OCI-LY7 (cell line): ENCODE data around the gene R3HDM4. TPM values are rescaled to one million over a fixed set of nuclear protein-coding genes. Genes with fewer than 3 reads are reported as not detected.
A peak's percentile ranks its signal among the peaks of the same experiment; 100 is the strongest.

ENCODE experiments used
- BruUV-seq: library from RNA; stranded (reverse); fragments of 400-500 nt; replicated peaks from 2 replicates; lab custom pipeline; 2021; lab: Mats Ljungman, UMichigan
- CTCF ChIA-PET: fragments of 300-600 bp; sonication (Branson Sonifier 250); formaldehyde crosslinking; loops from one replicate; lab custom pipeline; 2022; ENCODE audit warnings: antibody characterized with exemption; ENCODE audit not compliant: unreplicated experiment; lab: Charles Lee
- POLR2A ChIA-PET: fragments of 300-600 bp; sonication (Branson Sonifier 250); formaldehyde crosslinking; loops from one replicate; lab custom pipeline; 2022; ENCODE audit warnings: antibody characterized with exemption; lab: Charles Lee
- DNase-seq: peaks from one replicate; pipeline ENCODE4 v3.0.0-alpha.2; 2015; ENCODE audit warnings: low spot score
- H2AFZ ChIP-seq: fragments of 200-600 bp; sonication (generic), shearing (Covaris generic); 2 replicates; pipeline ENCODE4 v1.6.1; 2014; ENCODE audit warnings: mild to moderate bottlenecking, antibody characterized with exemption, low read length, moderate library complexity
- H3K27ac ChIP-seq: fragments of 200-600 bp; sonication (generic); 2 replicates; pipeline ENCODE4 v1.5.1; 2014; ENCODE audit warnings: mixed run types, low read depth, mild to moderate bottlenecking, moderate library complexity, low read length, inconsistent platforms; ENCODE audit not compliant: poor library complexity, severe bottlenecking
- H3K36me3 ChIP-seq: fragments of 200-600 bp; sonication (generic); 2 replicates; pipeline ENCODE4 v1.6.1; 2014; ENCODE audit warnings: mild to moderate bottlenecking, antibody characterized with exemption, low read length, moderate library complexity, mixed read lengths; ENCODE audit not compliant: insufficient read depth
- H3K4me1 ChIP-seq: fragments of 200-600 bp; sonication (generic); 2 replicates; pipeline ENCODE4 v1.5.1; 2014; ENCODE audit warnings: mild to moderate bottlenecking, low read length; ENCODE audit not compliant: insufficient read depth, poor library complexity, severe bottlenecking
- H3K4me2 ChIP-seq: fragments of 200-600 bp; sonication (generic); 2 replicates; pipeline ENCODE4 v1.6.1; 2014; ENCODE audit warnings: mild to moderate bottlenecking, low read length
- H3K4me3 ChIP-seq: fragments of 200-600 bp; sonication (generic); 2 replicates; pipeline ENCODE4 v1.5.1; 2014; ENCODE audit warnings: mild to moderate bottlenecking, low read depth, low read length; ENCODE audit not compliant: poor library complexity, severe bottlenecking
- H3K79me2 ChIP-seq: fragments of 200-600 bp; sonication (generic); 2 replicates; pipeline ENCODE4 v1.6.1; 2016; ENCODE audit warnings: low read depth, mild to moderate bottlenecking, low read length, moderate library complexity, mixed read lengths; ENCODE audit not compliant: insufficient read depth
- H3K9me2 ChIP-seq: fragments of 200-600 bp; sonication (generic); 2 replicates; pipeline ENCODE4 v1.6.1; 2016; ENCODE audit warnings: mild to moderate bottlenecking, low read length, mixed read lengths; ENCODE audit not compliant: insufficient read depth
- H3K9me3 ChIP-seq: fragments of 200-600 bp; sonication (generic); 2 replicates; pipeline ENCODE4 v1.6.1; 2014; ENCODE audit warnings: mild to moderate bottlenecking, mixed run types, low read length, mixed read lengths
- H4K20me1 ChIP-seq: fragments of 200-600 bp; sonication (generic); 2 replicates; pipeline ENCODE4 v1.6.1; 2014; ENCODE audit warnings: mild to moderate bottlenecking, antibody characterized with exemption, low read length, moderate library complexity, mixed read lengths; ENCODE audit not compliant: insufficient read depth
- CTCF ChIP-seq: fragments of 200-600 bp; sonication (generic); conservative IDR thresholded peaks from 2 replicates; pipeline ENCODE4 v1.5.1; 2014; ENCODE audit warnings: mild to moderate bottlenecking, antibody characterized with exemption, low read length, moderate library complexity, mixed read lengths
- EZH2phosphoT487 ChIP-seq: fragments of 200-600 bp; sonication (generic); IDR thresholded peaks from 2 replicates; pipeline ENCODE4 v1.6.1; 2018; ENCODE audit warnings: low read depth, borderline replicate concordance, mild to moderate bottlenecking, mixed run types, antibody characterized with exemption, low read length, moderate library complexity, mixed read lengths
- intact Hi-C: fragments of 100-400 bp; cut with micrococcal nuclease; formaldehyde crosslinking; loops from one replicate; pipeline ENCODE4 v1.10.0; 2022; ENCODE audit not compliant: unreplicated experiment
- total RNA-seq, 2 experiments: library from RNA; depleted of rRNA in 1 of 2; stranded (reverse); fragments of >200 nt in 1 of 2; shearing (Covaris generic) in 1 of 2; gene quantifications; 2 replicates each; pipeline ENCODE4 v1.2.3, GENCODE V29; 2014 to 2022

The R3HDM4 gene
- total RNA-seq, 2 experiments from 2014 or later, result 43.5 to 64.9 TPM

DNA sequence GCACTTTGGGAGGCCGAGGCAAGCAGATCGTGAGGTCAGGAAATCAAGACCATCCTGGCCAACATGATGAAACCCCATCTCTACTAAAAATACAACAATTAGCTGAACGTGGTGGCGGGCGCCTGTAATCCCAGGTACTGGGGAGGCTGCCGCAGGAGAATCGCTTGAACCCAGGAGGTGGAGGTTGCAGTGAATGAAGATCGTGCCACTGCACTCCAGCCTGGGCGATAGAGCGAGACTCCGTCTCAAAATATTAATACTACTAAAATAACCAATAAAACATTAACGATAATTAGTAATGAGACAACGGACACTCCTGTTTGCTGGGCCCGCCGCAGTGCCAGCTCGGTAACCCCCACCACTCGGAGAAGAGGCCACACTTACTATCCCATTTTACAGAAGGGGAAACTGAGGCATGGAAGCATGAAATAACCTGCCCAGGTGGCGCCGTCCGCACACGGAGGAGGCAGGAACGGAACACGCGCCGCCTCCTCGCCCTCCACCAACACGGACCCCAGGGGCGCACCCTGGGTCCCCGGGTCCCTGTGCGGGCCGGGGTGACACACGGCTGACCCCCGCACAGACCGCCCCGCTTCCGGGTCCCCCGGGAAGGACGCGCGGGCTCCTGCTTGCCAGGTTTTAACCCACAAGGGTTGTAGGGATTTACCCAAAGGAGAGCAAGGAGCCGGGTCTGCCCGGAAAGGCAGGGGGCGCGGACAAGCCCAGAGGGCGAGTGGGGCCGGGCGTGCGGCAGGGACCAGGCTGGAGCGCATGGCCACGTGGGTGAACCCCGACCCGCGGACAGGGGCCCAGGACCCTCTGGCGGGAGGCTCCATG is 1.6 kb downstream of the R3HDM4 start:
- Histone ChIP-seq H3K27ac (no peak overlapping the region), H3K4me1 (peaks cover 41% of the 10 kb centered on the region), H3K4me2 (no peak overlapping the region), H3K9me3 (no peaks in the 10 kb centered on the region), H3K9me2 (no peaks in the 10 kb centered on the region), H3K4me3 (no peak overlapping the region), H4K20me1 (no peaks in the 10 kb centered on the region), H3K36me3 (peaks cover 6% of the 10 kb centered on the region), H3K79me2 (peaks cover 35% of the 10 kb centered on the region; the same call in 1 of the 2 replicates), H2AFZ (no peak overlapping the region)
- CTCF ChIA-PET, result no interaction called here
- POLR2A ChIA-PET, result no interaction called here
- intact Hi-C loops, result no loop called here
- DNase-seq, result no peak
- BruUV-seq, result no TSS peak
- no peak for TF ChIP-seq CTCF
- TF ChIP-seq EZH2phosphoT487, result no peak

DNA sequence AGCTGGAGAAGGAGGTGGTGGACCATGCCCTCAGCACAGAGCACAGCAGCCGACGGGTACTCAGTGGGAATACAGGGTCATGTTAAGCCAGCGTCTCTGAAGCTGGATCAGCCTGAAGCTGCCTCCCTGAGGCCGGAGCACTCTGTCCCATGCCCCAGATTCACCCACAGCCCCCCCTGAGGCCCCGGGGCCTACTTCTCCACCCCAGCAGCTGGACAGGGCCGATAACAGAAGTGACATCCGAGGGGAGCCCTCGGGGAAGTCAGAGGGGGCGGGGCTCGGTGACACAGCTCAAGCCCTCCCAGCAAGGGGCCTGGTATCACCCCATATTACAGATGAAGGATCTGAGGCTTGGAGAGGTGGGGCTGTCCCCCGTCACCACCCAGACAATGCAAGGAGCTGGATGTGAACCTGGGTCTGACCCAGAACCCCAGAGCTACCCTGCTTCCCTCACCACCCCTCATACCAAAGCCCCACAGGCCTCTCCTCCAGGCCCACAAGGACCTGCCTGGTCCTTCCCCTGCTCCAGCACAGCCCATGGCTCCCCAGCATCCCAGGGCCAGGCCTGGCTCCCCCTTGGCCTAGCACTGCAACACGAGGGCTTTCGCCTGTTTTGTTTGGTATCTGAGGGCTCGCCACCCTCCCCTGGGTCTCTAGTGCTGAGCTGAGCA is 5.7 kb downstream of the R3HDM4 start:
- H3K27ac ChIP-seq, result peak overlapping the region; percentile 95
- no peaks in the 10 kb centered on the region for H3K9me2 ChIP-seq
- no peak overlapping the region for H2AFZ ChIP-seq
- no peaks in the 10 kb centered on the region for H4K20me1 ChIP-seq
- no peaks in the 10 kb centered on the region for H3K9me3 ChIP-seq
- no peak for TF ChIP-seq EZH2phosphoT487
- TF ChIP-seq CTCF, result no peak
- peaks cover 6% of the 10 kb centered on the region for H3K36me3 ChIP-seq
- intact Hi-C loops, result loop anchor here (2.0 kb wide), 1 partner anchor 15 kb away; the partner anchor contains the start of genes MED16 and RNU6-9
- H3K4me1 ChIP-seq, result peaks cover 47% of the 10 kb centered on the region
- H3K79me2 ChIP-seq, result peaks cover 30% of the 10 kb centered on the region; the same call in 1 of the 2 replicates
- DNase-seq, result peak; percentile 59
- POLR2A ChIA-PET, result interaction anchor here (1.3 kb wide), 1 partner anchor 14 kb away, joined by 3 read pairs; the partner anchor contains the start of genes MED16 and RNU6-9
- CTCF ChIA-PET, result no interaction called here
- H3K4me2 ChIP-seq, result peak overlapping the region; percentile 54
- BruUV-seq, result no TSS peak
- no peak overlapping the region for H3K4me3 ChIP-seq
